Adrenal gland (tissue), 12 donors: ENCODE measurements around the gene C1orf56. TPM values are rescaled to one million over a fixed set of nuclear protein-coding genes. Genes with fewer than 3 reads are reported as not detected.

Experiments used
- DNase-seq, 7 donors: peaks; one replicate each; pipeline ENCODE4 v3.0.0-alpha.2; 2019 to 2020
- H3K27ac ChIP-seq, 5 donors: fragments of 200-600 bp; sonication (generic) in 4 of 5; 1 replicate in 3 of 5; 2 replicates in 2 of 5; pipeline versions ENCODE4 v1.5.1 to v1.8.0; 2016 to 2020; ENCODE audit warnings: mild to moderate bottlenecking in 1 of 5
- H3K27me3 ChIP-seq: fragments of 200-600 bp; 2 replicates; pipeline ENCODE4 v1.8.0; 2021
- H3K36me3 ChIP-seq, 2 donors: fragments of 200-600 bp; replicated peaks in 1 of 2; 1 replicate in 1 of 2; 2 replicates in 1 of 2; pipeline versions ENCODE4 v1.5.1 to v1.8.0; 2018 to 2022
- H3K4me1 ChIP-seq, 2 donors: fragments of 200-600 bp; replicated peaks in 1 of 2; 1 replicate in 1 of 2; 2 replicates in 1 of 2; pipeline versions ENCODE4 v1.5.1 to v1.8.0; 2018 to 2021
- H3K4me3 ChIP-seq, 4 donors: fragments of 200-600 bp; sonication (generic) in 3 of 4; one replicate each; pipeline ENCODE4 v1.5.1; 2016 to 2018
- H3K9me3 ChIP-seq, 3 donors: fragments of 200-600 bp; sonication (generic) in 1 of 3; replicated peaks in 1 of 3; 1 replicate in 2 of 3; 2 replicates in 1 of 3; pipeline versions ENCODE4 v1.5.1 to v1.8.0; 2016 to 2021
- POLR2A ChIP-seq, 2 donors: fragments of 450-650 bp; IDR thresholded peaks; one replicate each; pipeline ENCODE4 v1.6.1; 2017; ENCODE audit warnings: antibody characterized with exemption in 2 of 2, mild to moderate bottlenecking in 2 of 2, moderate library complexity in 1 of 2
- WGBS, 4 donors: extraction: QIAGEN DNeasy Blood & Tissue Kit in 2 of 4; methylation state at CpG; one replicate each; pipeline versions ENCODE4 v1.1.5 to v1.1.7; 2013 to 2017; 5-methylcytosine and 5-hydroxymethylcytosine counted together
- intact Hi-C, 2 donors: fragments of 100-400 bp; cut with DNase I; formaldehyde crosslinking; loops; one replicate each; pipeline versions ENCODE4 v1.14.1 to v1.15.0; 2022 to 2023
- polyA plus RNA-seq, 3 donors: library from polyadenylated mRNA; stranded (reverse); fragments of 200-250 nt in 2 of 3; fragments of 350-450 nt in 1 of 3; fragmentation: Illumina TruSeq in 1 of 3; extraction: RNeasy Lipid Tissue Mini Kit (QIAGEN cat#74804) in 1 of 3; gene quantifications; one replicate each; pipeline ENCODE4 v1.2.3, GENCODE V29; 2013 to 2014
- total RNA-seq, 9 donors: library from RNA; depleted of rRNA in 4 of 9; stranded (reverse); fragments of >200 nt in 4 of 9; fragments of 120-200 nt in 1 of 9; fragmentation: NEBNext Ultra II Directional in 1 of 9; extraction: Animal tissue kit (Norgen Biotek cat#: 25700) in 1 of 9; gene quantifications; one replicate each; pipeline versions ENCODE4 v1.1.0 to v1.2.4, GENCODE V29; 2013 to 2023
- TF ChIP-seq, protein P1 (sequence below), 6 experiments: fragments of 450-650 bp in 4 of 6; fragments of 200-600 bp in 2 of 6; sonication (generic) in 1 of 6; IDR thresholded peaks; 1 replicate in 5 of 6; 2 replicates in 1 of 6; pipeline versions ENCODE4 v1.5.1 to v1.8.0; 2016 to 2021; ENCODE audit warnings: antibody characterized with exemption in 6 of 6, mild to moderate bottlenecking in 2 of 6, moderate library complexity in 1 of 6
- donor health status: healthy with polysubstance abuse.
- donor health status: Bipolar disorder and iron deficiency.
- donor health status: DM: yes; HTN: yes; CAD: no.
- donor health status: DM: no; HTN: no; CAD: no.
- donor health status: DM: no; HTN: no; CAD: no.
- donor health status: DM: yes; HTN: yes; CAD: no.

C1orf56 gene
- total and polyA plus RNA-seq, 12 donors, result 3.9 to 29.7 (median 11.5) TPM

DNA sequence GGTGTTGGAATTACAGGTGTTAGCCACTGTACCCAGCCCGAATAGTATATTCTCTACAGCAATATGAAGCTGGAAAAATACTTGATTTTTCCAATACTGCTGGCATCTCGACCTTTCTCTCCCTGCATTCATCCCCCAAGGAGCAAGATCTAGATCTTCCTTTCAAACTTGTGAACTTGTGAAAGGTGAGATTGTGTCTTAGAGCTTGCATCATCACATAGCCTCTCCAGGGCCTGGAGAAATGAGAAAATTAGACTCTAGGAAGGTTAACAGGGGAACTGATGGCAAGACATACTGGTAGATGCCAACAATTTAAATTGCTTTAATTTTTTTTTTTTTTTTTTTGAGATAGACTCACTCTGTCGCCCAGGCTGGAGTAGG, 37.2 kb upstream of the C1orf56 start:
- Histone ChIP-seq H3K4me1 (peaks cover 19 to 58% of the 10 kb centered on the region in 2 donors), H3K36me3 (no peaks in the 10 kb centered on the region), H3K27ac (no peak overlapping the region), H3K4me3 (no peak overlapping the region), H3K9me3 (no peaks in the 10 kb centered on the region), H3K27me3 (no peaks in the 10 kb centered on the region)
- no peak for TF ChIP-seq POLR2A (IDR thresholded peaks at IDR 0.05)
- TF ChIP-seq, protein P1, sequence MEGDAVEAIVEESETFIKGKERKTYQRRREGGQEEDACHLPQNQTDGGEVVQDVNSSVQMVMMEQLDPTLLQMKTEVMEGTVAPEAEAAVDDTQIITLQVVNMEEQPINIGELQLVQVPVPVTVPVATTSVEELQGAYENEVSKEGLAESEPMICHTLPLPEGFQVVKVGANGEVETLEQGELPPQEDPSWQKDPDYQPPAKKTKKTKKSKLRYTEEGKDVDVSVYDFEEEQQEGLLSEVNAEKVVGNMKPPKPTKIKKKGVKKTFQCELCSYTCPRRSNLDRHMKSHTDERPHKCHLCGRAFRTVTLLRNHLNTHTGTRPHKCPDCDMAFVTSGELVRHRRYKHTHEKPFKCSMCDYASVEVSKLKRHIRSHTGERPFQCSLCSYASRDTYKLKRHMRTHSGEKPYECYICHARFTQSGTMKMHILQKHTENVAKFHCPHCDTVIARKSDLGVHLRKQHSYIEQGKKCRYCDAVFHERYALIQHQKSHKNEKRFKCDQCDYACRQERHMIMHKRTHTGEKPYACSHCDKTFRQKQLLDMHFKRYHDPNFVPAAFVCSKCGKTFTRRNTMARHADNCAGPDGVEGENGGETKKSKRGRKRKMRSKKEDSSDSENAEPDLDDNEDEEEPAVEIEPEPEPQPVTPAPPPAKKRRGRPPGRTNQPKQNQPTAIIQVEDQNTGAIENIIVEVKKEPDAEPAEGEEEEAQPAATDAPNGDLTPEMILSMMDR (IDR thresholded peaks at IDR 0.05), result no peak
- 85 to 90% (median 89%) methylated on average over 3 of the region's 3 CpGs for WGBS, 4 donors
- no peak for DNase-seq
- intact Hi-C loops, result no loop called here

- no peak for TF ChIP-seq POLR2A (IDR thresholded peaks at IDR 0.05)
- TF ChIP-seq, protein P1 (IDR thresholded peaks at IDR 0.05), result no peak
- Histone ChIP-seq H3K27ac (peak overlapping the region in 1 of 5 donors; percentile 74), H3K36me3 (no peaks in the 10 kb centered on the region), H3K27me3 (no peaks in the 10 kb centered on the region), H3K4me1 (peaks cover 17 to 53% of the 10 kb centered on the region in 2 donors), H3K9me3 (no peaks in the 10 kb centered on the region), H3K4me3 (no peak overlapping the region)
- intact Hi-C loops, result no loop called here
- DNase-seq, result no peak
- WGBS, 4 donors, result 62 to 74% (median 67%) methylated on average over 4 of the region's 4 CpGs
These were observed 36.2 kb upstream of the C1orf56 start for GRCh38 chr1:151011154-151011850.

GRCh38 chr1:151012684-151013471, 34.7 kb upstream of the C1orf56 start:
- Histone ChIP-seq H3K4me3 (no peak overlapping the region), H3K9me3 (no peaks in the 10 kb centered on the region), H3K4me1 (peaks cover 5 to 41% of the 10 kb centered on the region in 2 donors), H3K27ac (peak overlapping the region in 3 of 5 donors; percentile 30 to 74 (median 63)), H3K36me3 (peaks cover 0 to 2% of the 10 kb centered on the region in 2 donors), H3K27me3 (no peaks in the 10 kb centered on the region)
- WGBS, 4 donors, result 89 to 93% (median 91%) methylated on average over 14 of the region's 14 CpGs
- TF ChIP-seq, protein P1 (IDR thresholded peaks at IDR 0.05), result no peak
- TF ChIP-seq POLR2A (IDR thresholded peaks at IDR 0.05), result no peak
- peak in 3 of 7 donors; percentile 19 to 42 (median 41) for DNase-seq
- intact Hi-C loops, result no loop called here

GRCh38 chr1:151013518-151013917, 34.0 kb upstream of the C1orf56 start:
- H3K27me3 ChIP-seq, result no peaks in the 10 kb centered on the region
- H3K27ac ChIP-seq, result peak overlapping the region in 3 of 5 donors; percentile 30 to 74 (median 63)
- WGBS, 4 donors, result 42 to 44% (median 43%) methylated on average over 2 of the region's 2 CpGs
- H3K4me3 ChIP-seq, result no peak overlapping the region
- peak in 4 of 7 donors; percentile 46 to 62 (median 57) for DNase-seq
- intact Hi-C loops, result no loop called here
- no peak for TF ChIP-seq POLR2A (IDR thresholded peaks at IDR 0.05)
- TF ChIP-seq, protein P1 (IDR thresholded peaks at IDR 0.05), result no peak
- peaks cover 0 to 9% of the 10 kb centered on the region in 2 donors for H3K36me3 ChIP-seq
- no peaks in the 10 kb centered on the region for H3K9me3 ChIP-seq
- H3K4me1 ChIP-seq, result peaks cover 4 to 40% of the 10 kb centered on the region in 2 donors
